HCT116 (cell line): ENCODE results near the gene GPR78.

Experiments used
- CEBPB ChIP-seq: IDR thresholded peaks from 2 replicates; pipeline ENCODE4 v1.6.1; 2012; ENCODE audit warnings: low read depth
- EGR1 ChIP-seq: IDR thresholded peaks from 2 replicates; pipeline ENCODE4 v1.6.1; 2012; ENCODE audit warnings: low read depth
- ELF1 ChIP-seq: IDR thresholded peaks from 2 replicates; pipeline ENCODE4 v1.6.1; 2012; ENCODE audit warnings: low read depth, borderline replicate concordance
- POLR2AphosphoS5 ChIP-seq: IDR thresholded peaks from 2 replicates; pipeline ENCODE4 v1.6.1; 2011; ENCODE audit warnings: mild to moderate bottlenecking, low read depth, low read length, moderate library complexity
- SIN3A ChIP-seq: IDR thresholded peaks from 2 replicates; pipeline ENCODE4 v1.6.1; 2012; ENCODE audit warnings: low read depth
- TF ChIP-seq, protein P1 (sequence below), 3 experiments: fragments of 200-600 bp in 1 of 3; sonication (generic) in 1 of 3; IDR thresholded peaks in 2 of 3; conservative IDR thresholded peaks in 1 of 3; 2 replicates each; pipeline ENCODE4 v1.5.1; 2012 to 2017; ENCODE audit warnings: low read depth in 2 of 3, low read length in 2 of 3, antibody characterized with exemption in 1 of 3, borderline replicate concordance in 1 of 3, control low read depth in 1 of 3, mild to moderate bottlenecking in 1 of 3, mixed read lengths in 1 of 3, mixed run types in 1 of 3, moderate library complexity in 1 of 3; ENCODE audit not compliant: insufficient read depth in 1 of 3
- TF ChIP-seq, protein P2 (sequence below): IDR thresholded peaks from 2 replicates; pipeline ENCODE4 v1.6.1; 2012

DNA sequence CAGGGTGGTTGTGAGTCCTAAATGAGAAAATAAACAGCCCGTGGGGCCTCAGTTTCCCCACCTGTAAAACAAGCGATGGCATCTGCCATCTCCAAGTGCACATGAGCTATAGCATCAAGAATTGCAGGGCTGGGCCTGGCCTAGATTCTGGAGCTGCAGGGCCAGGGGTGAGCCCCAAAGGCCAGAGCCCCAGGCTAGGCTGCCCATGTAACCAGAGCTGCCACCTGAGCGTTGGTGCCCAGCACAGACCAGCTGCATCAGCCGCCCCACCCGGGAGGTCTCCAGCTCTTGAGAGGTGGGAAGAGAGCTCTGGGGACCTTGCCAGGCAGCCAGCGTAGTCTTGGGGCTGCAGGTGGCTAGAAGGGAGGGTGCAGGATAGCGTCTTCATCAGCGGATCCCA is 27.0 kb upstream of the GPR78 start:
- TF ChIP-seq, protein P1, sequence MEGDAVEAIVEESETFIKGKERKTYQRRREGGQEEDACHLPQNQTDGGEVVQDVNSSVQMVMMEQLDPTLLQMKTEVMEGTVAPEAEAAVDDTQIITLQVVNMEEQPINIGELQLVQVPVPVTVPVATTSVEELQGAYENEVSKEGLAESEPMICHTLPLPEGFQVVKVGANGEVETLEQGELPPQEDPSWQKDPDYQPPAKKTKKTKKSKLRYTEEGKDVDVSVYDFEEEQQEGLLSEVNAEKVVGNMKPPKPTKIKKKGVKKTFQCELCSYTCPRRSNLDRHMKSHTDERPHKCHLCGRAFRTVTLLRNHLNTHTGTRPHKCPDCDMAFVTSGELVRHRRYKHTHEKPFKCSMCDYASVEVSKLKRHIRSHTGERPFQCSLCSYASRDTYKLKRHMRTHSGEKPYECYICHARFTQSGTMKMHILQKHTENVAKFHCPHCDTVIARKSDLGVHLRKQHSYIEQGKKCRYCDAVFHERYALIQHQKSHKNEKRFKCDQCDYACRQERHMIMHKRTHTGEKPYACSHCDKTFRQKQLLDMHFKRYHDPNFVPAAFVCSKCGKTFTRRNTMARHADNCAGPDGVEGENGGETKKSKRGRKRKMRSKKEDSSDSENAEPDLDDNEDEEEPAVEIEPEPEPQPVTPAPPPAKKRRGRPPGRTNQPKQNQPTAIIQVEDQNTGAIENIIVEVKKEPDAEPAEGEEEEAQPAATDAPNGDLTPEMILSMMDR (IDR thresholded peaks at IDR 0.05 in 2 of 3, conservative IDR thresholded peaks at IDR 0.05 in 1 of 3; ENCODE audit: borderline replicate concordance in 1 of 3, insufficient read depth in 1 of 3, low read depth in 2 of 3, low read length in 2 of 3), result no peak
- TF ChIP-seq SIN3A (no peak), POLR2AphosphoS5 (no peak), CEBPB (no peak), EGR1 (no peak), ELF1 (no peak)
- TF ChIP-seq, protein P2, sequence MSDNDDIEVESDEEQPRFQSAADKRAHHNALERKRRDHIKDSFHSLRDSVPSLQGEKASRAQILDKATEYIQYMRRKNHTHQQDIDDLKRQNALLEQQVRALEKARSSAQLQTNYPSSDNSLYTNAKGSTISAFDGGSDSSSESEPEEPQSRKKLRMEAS, result no peak
